HepG2 (cell line): ENCODE measurements around the gene DDX39B. TPM values are rescaled to one million over a fixed set of nuclear protein-coding genes. Genes with fewer than 3 reads are reported as not detected.
A peak's percentile ranks its signal among the peaks of the same experiment; 100 is the strongest.

Source experiments
- ATAC-seq: fragments of 200-7000 bp; cut with Tn5 transposase; 3 replicates; pipeline ENCODE4 v1.9.1; 2020; ENCODE audit warnings: mild to moderate bottlenecking, moderate library complexity
- BruUV-seq: library from RNA; stranded (reverse); fragments of 400-500 nt; replicated peaks from 2 replicates; lab custom pipeline; 2021; lab: Mats Ljungman, UMichigan
- CTCF ChIA-PET: fragments of 300-600 bp; formaldehyde crosslinking; extraction: SDS; loops from one replicate; lab custom pipeline; 2021; ENCODE audit warnings: low total read pairs, inconsistent platforms, low intra/inter-chr PET ratio; lab: Yijun Ruan, JAX
- POLR2A ChIA-PET: fragments of 350-600 bp; sonication (Branson Sonifier 250); formaldehyde crosslinking; loops from one replicate; lab custom pipeline; 2020; ENCODE audit warnings: antibody characterized with exemption, inconsistent platforms; lab: Yijun Ruan, JAX
- DNase-seq: peaks from one replicate; pipeline ENCODE4 v3.0.0-alpha.2; 2015; ENCODE audit warnings: low spot score
- FAIRE-seq: peaks from 3 replicates; lab custom pipeline; 2011; peaks lifted over from hg19 to GRCh38; lab: Jason Lieb, UNC
- H2AFZ ChIP-seq: one replicate; pipeline ENCODE4 v1.6.1; 2011; ENCODE audit warnings: low read length, inconsistent platforms
- H3K27ac ChIP-seq: fragments of 300-600 bp; 3 replicates; pipeline ENCODE4 v1.8.0; 2011; ENCODE audit warnings: mixed run types, mild to moderate bottlenecking, mixed read lengths, low read length, inconsistent platforms; ENCODE audit not compliant: insufficient read depth; ENCODE audit errors: extremely low read length
- H3K27me3 ChIP-seq, 2 experiments: fragments of 200-600 bp in 1 of 2; 2 replicates in 1 of 2; 3 replicates in 1 of 2; pipeline versions ENCODE4 v1.6.0 to v1.8.0; 2011; ENCODE audit warnings: low read length in 2 of 2, mild to moderate bottlenecking in 2 of 2, moderate library complexity in 2 of 2, inconsistent platforms in 1 of 2; ENCODE audit not compliant: insufficient read depth in 2 of 2, control insufficient read depth in 1 of 2
- H3K36me3 ChIP-seq, 2 experiments: fragments of 200-600 bp in 1 of 2; replicated peaks in 1 of 2; 2 replicates in 1 of 2; 3 replicates in 1 of 2; pipeline versions ENCODE4 v1.5.1 to v1.8.0; 2011; ENCODE audit warnings: low read length in 2 of 2, inconsistent platforms in 1 of 2; ENCODE audit not compliant: insufficient read depth in 2 of 2, control insufficient read depth in 1 of 2
- H3K4me1 ChIP-seq: 2 replicates; pipeline ENCODE4 v1.5.1; 2012; ENCODE audit warnings: low read length, inconsistent platforms; ENCODE audit not compliant: insufficient read depth
- H3K4me2 ChIP-seq: 2 replicates; pipeline ENCODE4 v1.6.0; 2011; ENCODE audit warnings: low read depth, low read length, inconsistent platforms
- H3K4me3 ChIP-seq, 3 experiments: fragments of 200-600 bp in 1 of 3; sonication (generic), shearing (Covaris generic) in 1 of 3; replicated peaks in 1 of 3; 2 replicates each; pipeline ENCODE4 v1.5.1; 2011 to 2016; ENCODE audit warnings: low read length in 3 of 3, inconsistent platforms in 2 of 3, low read depth in 2 of 3, mild to moderate bottlenecking in 2 of 3, control low read depth in 1 of 3, mixed read lengths in 1 of 3; ENCODE audit not compliant: insufficient read depth in 1 of 3
- H3K79me2 ChIP-seq: one replicate; pipeline ENCODE4 v1.6.1; 2011; ENCODE audit warnings: low read length, inconsistent platforms; ENCODE audit not compliant: insufficient read depth
- H3K9ac ChIP-seq: 2 replicates; pipeline ENCODE4 v1.6.0; 2011; ENCODE audit warnings: mild to moderate bottlenecking, low read depth, low read length, inconsistent platforms; ENCODE audit not compliant: insufficient read depth
- H3K9me3 ChIP-seq: 2 replicates; pipeline ENCODE4 v1.5.1; 2012; ENCODE audit warnings: mild to moderate bottlenecking, low read length
- H4K20me1 ChIP-seq: 2 replicates; pipeline ENCODE4 v1.6.0; 2011; ENCODE audit warnings: inconsistent platforms, mild to moderate bottlenecking, low read length, moderate library complexity; ENCODE audit not compliant: insufficient read depth
- BORCS8-MEF2B ChIP-seq: sonication (generic); formaldehyde crosslinking; IDR thresholded peaks from 2 replicates; pipeline ENCODE4 v1.8.0; 2022; ENCODE audit warnings: mild to moderate bottlenecking, missing genetic modification reagents
- GMEB1 ChIP-seq: sonication (generic); formaldehyde crosslinking; IDR thresholded peaks from 2 replicates; pipeline ENCODE4 v1.5.1; 2020; ENCODE audit warnings: missing genetic modification reagents, mild to moderate bottlenecking, borderline replicate concordance
- RFX1 ChIP-seq: fragments of 450-650 bp; IDR thresholded peaks from 2 replicates; pipeline ENCODE4 v1.6.1; 2017
- THAP7 ChIP-seq: sonication (generic); formaldehyde crosslinking; IDR thresholded peaks from 2 replicates; pipeline ENCODE4 v1.8.1; 2023; ENCODE audit warnings: mild to moderate bottlenecking, missing genetic modification reagents
- ZNF547 ChIP-seq: sonication (generic); formaldehyde crosslinking; IDR thresholded peaks from 2 replicates; pipeline ENCODE4 v1.5.1; 2020; ENCODE audit warnings: mild to moderate bottlenecking, missing genetic modification reagents
- WGBS: methylation state at CpG from one replicate; pipeline ENCODE4 v1.1.6; 2017; ENCODE audit warnings: low lambda C conversion rate; 5-methylcytosine and 5-hydroxymethylcytosine counted together
- in situ Hi-C: cut with HindIII; loops from 2 replicates; pipeline ENCODE4 v1.10.0; 2017; ENCODE audit warnings: low pct_unique_long_range_greater_than_20kb; ENCODE audit not compliant: extremely low pct_ligation_motif_present
- intact Hi-C: fragments of 100-400 bp; cut with micrococcal nuclease; formaldehyde crosslinking; loops from one replicate; pipeline ENCODE4 v1.10.0; 2022; ENCODE audit not compliant: unreplicated experiment
- polyA plus RNA-seq, 8 experiments: library from polyadenylated mRNA; depleted of rRNA in 3 of 8; stranded (reverse) in 7 of 8; unstranded in 1 of 8; fragments of >200 nt; fragmentation: Illumina TruSeq in 4 of 8; extraction: Trizol in 4 of 8; gene quantifications; 2 replicates each; pipeline versions ENCODE4 v1.2.1 to v1.2.3, GENCODE V29; 2011 to 2016; ENCODE audit warnings: low read depth in 4 of 8, missing spikeins in 1 of 8, mixed read lengths in 1 of 8; ENCODE audit not compliant: insufficient read depth in 1 of 8
- total RNA-seq, 5 experiments: library from RNA; depleted of rRNA; stranded (reverse); fragments of >200 nt; fragmentation: Illumina TruSeq; extraction: Trizol; gene quantifications; 2 replicates each; pipeline ENCODE4 v1.2.3, GENCODE V29; 2016; ENCODE audit warnings: low read depth in 1 of 5

DDX39B gene
- total and polyA plus RNA-seq, 2 of the 13 experiments (the other 11 are each of a cell fraction or from before 2014, with no cell fraction given), result 570 to 678 TPM

DNA sequence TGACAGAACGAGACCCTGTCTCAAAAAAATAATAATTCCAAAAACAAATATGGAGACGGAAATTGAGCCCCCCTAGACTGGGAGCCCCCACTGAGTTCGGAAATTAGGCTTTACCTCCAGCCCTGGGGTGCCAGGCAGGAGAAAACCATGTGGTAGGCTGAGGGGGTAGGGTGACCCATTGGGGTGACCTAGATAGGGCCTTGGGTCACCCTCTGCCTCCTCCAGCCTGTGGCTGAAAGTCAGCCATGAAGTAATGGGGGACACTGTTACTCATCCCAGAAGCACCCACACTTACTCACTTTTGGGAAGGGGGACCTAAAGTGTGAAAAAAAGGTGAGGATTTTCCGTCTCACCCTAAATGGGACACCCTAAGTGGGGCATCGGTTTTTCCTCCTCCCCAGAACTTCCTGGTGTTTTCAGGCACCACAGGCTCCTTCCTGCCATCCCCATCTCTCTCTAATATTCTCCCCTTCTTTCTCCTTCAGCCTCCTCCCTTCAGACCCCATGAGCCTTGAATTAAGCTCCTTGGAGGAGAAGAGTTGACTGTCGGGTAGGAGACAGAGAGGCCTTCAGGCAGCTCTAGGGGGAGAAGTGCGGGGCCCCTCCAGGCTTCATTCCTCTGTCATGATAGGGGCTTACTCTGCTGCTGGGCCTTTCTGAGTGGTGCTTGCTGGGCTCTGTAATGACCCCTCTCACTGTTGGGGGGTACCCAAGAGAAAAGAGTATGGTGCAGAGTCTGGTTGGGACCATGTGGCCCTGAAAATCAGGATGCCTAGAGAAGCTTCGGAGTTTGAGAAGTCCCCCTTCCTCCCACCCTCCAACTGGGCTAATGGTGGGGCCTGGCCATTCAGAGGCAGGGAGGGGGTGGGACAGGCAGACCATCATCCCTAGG lies 38.0 kb upstream of the DDX39B start:
- H3K4me2 ChIP-seq, result no peak overlapping the region; the same call in 1 of the 2 replicates
- H4K20me1 ChIP-seq, result no peaks in the 10 kb centered on the region
- in situ Hi-C loops, result no loop called here
- H3K27ac ChIP-seq, result no peak overlapping the region
- ChIA-PET CTCF (interaction anchor here (1.3 to 3.2 kb wide), 3 partner anchors 19 to 1217 kb away, joined by 3 to 35 read pairs (median 5); partner anchors contain the start of gene NFKBIL1), POLR2A (interaction anchor here (1.1 to 2.8 kb wide), 4 partner anchors 19 to 124 kb away, joined by 3 to 15 read pairs (median 6); partner anchors contain the start of genes ABHD16A, DDX39B and NFKBIL1)
- BruUV-seq, result no TSS peak
- intact Hi-C loops, result loop anchor here (5.0 kb wide), 1 partner anchor 32 kb away; the partner anchor contains the start of genes ATP6V1G2 and NFKBIL1
- ATAC-seq (no peak), FAIRE-seq (no peak), DNase-seq (no peak)
- H3K27me3 ChIP-seq, result peaks cover 14 to 76% of the 10 kb centered on the region in 2 experiments; a peak in 4 of 5 replicates
- H3K4me1 ChIP-seq, result peaks cover 25% of the 10 kb centered on the region
- 44% methylated on average over 8 of the region's 8 CpGs for WGBS
- no peaks in the 10 kb centered on the region for H3K79me2 ChIP-seq
- H3K4me3 ChIP-seq, result no peak overlapping the region
- no peaks in the 10 kb centered on the region for H3K36me3 ChIP-seq
- no peak overlapping the region for H2AFZ ChIP-seq
- no peak overlapping the region for H3K9ac ChIP-seq
- no peaks in the 10 kb centered on the region for H3K9me3 ChIP-seq
- no peak for TF ChIP-seq RFX1
- no peak for TF ChIP-seq BORCS8-MEF2B (CRISPR knock-in tag)
- TF ChIP-seq GMEB1 (CRISPR knock-in tag), result no peak
- 0 out of 2 replicates have a peak, but pooled peaks have one; percentile 7 for TF ChIP-seq THAP7 (CRISPR knock-in tag)
- no peak for TF ChIP-seq ZNF547 (CRISPR knock-in tag)
